SK-N-SH treated with all-trans-retinoic acid at 6 μM for 48 hours (cell line): Measurements from ENCODE around the gene CNMD.
"Not testable (repeated sequence)": the region's sequence is repeated elsewhere in the genome, so short reads cannot be mapped to it uniquely, and the experiment has no call there.

Source experiments
- ATAC-seq: fragments of 200-7000 bp; cut with Tn5 transposase; 3 replicates; pipeline ENCODE4 v1.9.1; 2020; ENCODE audit warnings: mild to moderate bottlenecking, moderate library complexity
- ARNTL ChIP-seq: fragments of 450-650 bp; formaldehyde crosslinking; IDR thresholded peaks from 2 replicates; pipeline ENCODE4 v1.5.0; 2020; ENCODE audit warnings: low read depth, mild to moderate bottlenecking, moderate library complexity, borderline replicate concordance
- CSRNP3 ChIP-seq: fragments of 250-450 bp; sonication (Bioruptor Pico); IDR thresholded peaks from 2 replicates; pipeline ENCODE4 v1.5.1; 2021; ENCODE audit warnings: mild to moderate bottlenecking, moderate library complexity
- ESRRG ChIP-seq: fragments of 250-450 bp; sonication (Bioruptor Pico); IDR thresholded peaks from 2 replicates; pipeline ENCODE4 v1.6.1; 2021; ENCODE audit warnings: mild to moderate bottlenecking
- GLIS3 ChIP-seq: fragments of 250-450 bp; sonication (Bioruptor Pico); IDR thresholded peaks from 2 replicates; pipeline ENCODE4 v1.5.0; 2020; ENCODE audit warnings: mild to moderate bottlenecking, moderate library complexity
- ISL1 ChIP-seq: fragments of 250-450 bp; sonication (Bioruptor Pico); IDR thresholded peaks from 2 replicates; pipeline ENCODE4 v2.1.2; 2022; ENCODE audit warnings: mild to moderate bottlenecking, moderate library complexity
- OSR1 ChIP-seq: fragments of 250-450 bp; sonication (Bioruptor Pico); IDR thresholded peaks from 2 replicates; pipeline ENCODE4 v1.8.0; 2022; ENCODE audit warnings: moderate library complexity, mild to moderate bottlenecking, inconsistent platforms
- POU6F1 ChIP-seq: fragments of 250-450 bp; sonication (Bioruptor Pico); IDR thresholded peaks from 2 replicates; pipeline ENCODE4 v1.8.0; 2021; ENCODE audit warnings: low read depth, mild to moderate bottlenecking, moderate library complexity, borderline replicate concordance
- SNAI2 ChIP-seq: fragments of 250-450 bp; sonication (Bioruptor Pico); IDR thresholded peaks from 2 replicates; pipeline ENCODE4 v1.5.0; 2020; ENCODE audit warnings: mild to moderate bottlenecking, moderate library complexity
- TCF4 ChIP-seq: fragments of 250-450 bp; sonication (Bioruptor Pico); IDR thresholded peaks from 2 replicates; pipeline ENCODE4 v1.8.0; 2021; ENCODE audit warnings: mild to moderate bottlenecking, moderate library complexity, borderline replicate concordance
- TOX ChIP-seq: fragments of 250-450 bp; sonication (Bioruptor Pico); IDR thresholded peaks from 2 replicates; pipeline ENCODE4 v1.8.0; 2021; ENCODE audit warnings: mild to moderate bottlenecking, moderate library complexity, borderline replicate concordance
- ZC3H10 ChIP-seq: fragments of 250-450 bp; sonication (Bioruptor Pico); IDR thresholded peaks from 2 replicates; pipeline ENCODE4 v1.5.1; 2021; ENCODE audit warnings: mild to moderate bottlenecking, moderate library complexity
- ZFP3 ChIP-seq: fragments of 250-450 bp; sonication (Bioruptor Pico); IDR thresholded peaks from 2 replicates; pipeline ENCODE4 v1.5.0; 2020; ENCODE audit warnings: mild to moderate bottlenecking, moderate library complexity
- ZFP30 ChIP-seq: fragments of 450-650 bp; formaldehyde crosslinking; IDR thresholded peaks from 2 replicates; pipeline ENCODE4 v1.5.0; 2022; ENCODE audit warnings: mild to moderate bottlenecking, moderate library complexity
- ZNF565 ChIP-seq: fragments of 450-650 bp; formaldehyde crosslinking; conservative IDR thresholded peaks from 2 replicates; pipeline ENCODE4 v1.5.0; 2020; ENCODE audit warnings: low read depth, mild to moderate bottlenecking, moderate library complexity
- ZNF8 ChIP-seq: fragments of 450-650 bp; formaldehyde crosslinking; IDR thresholded peaks from 2 replicates; pipeline ENCODE4 v1.5.0; 2020; ENCODE audit warnings: mild to moderate bottlenecking, moderate library complexity

The CNMD gene

GRCh38 chr13:52695856-52696255, 43.8 kb downstream of the CNMD start:
- TF ChIP-seq ZFP30 (CRISPR knock-in tag) (no peak), ZFP3 (CRISPR knock-in tag) (no peak), OSR1 (no peak), ARNTL (CRISPR knock-in tag) (no peak), POU6F1 (CRISPR knock-in tag) (no peak), ESRRG (CRISPR knock-in tag) (no peak), TOX (CRISPR knock-in tag) (no peak), ISL1 (CRISPR knock-in tag) (no peak), ZC3H10 (CRISPR knock-in tag) (no peak), ZNF8 (no peak), SNAI2 (CRISPR knock-in tag) (no peak)
- no peak for ATAC-seq

- TF ChIP-seq ZNF8 (no peak), TOX (CRISPR knock-in tag) (no peak), OSR1 (no peak), CSRNP3 (CRISPR knock-in tag) (no peak), TCF4 (CRISPR knock-in tag) (no peak)
- no peak for ATAC-seq
Observed at GRCh38 chr13:52686376-52686775, 53.2 kb downstream of the CNMD start.

GRCh38 chr13:52685806-52686205, 53.8 kb downstream of the CNMD start:
- ATAC-seq = not testable (repeated sequence)

GRCh38 chr13:52677823-52678222, 61.8 kb downstream of the CNMD start:
- peak; percentile 47; the same call in 1 of the 2 replicates for TF ChIP-seq ISL1 (CRISPR knock-in tag)
- TF ChIP-seq TCF4 (CRISPR knock-in tag) = peak; percentile 49; the same call in 1 of the 2 replicates
- no peak for TF ChIP-seq GLIS3 (CRISPR knock-in tag)
- ATAC-seq = no peak

- TF ChIP-seq SNAI2 (CRISPR knock-in tag) (no peak), ESRRG (CRISPR knock-in tag) (no peak), TCF4 (CRISPR knock-in tag) (no peak), ARNTL (CRISPR knock-in tag) (no peak), CSRNP3 (CRISPR knock-in tag) (no peak), ZNF565 (CRISPR knock-in tag) (no peak), POU6F1 (CRISPR knock-in tag) (no peak)
- no peak for ATAC-seq
Observed at GRCh38 chr13:52673465-52673864, 66.2 kb downstream of the CNMD start.

GRCh38 chr13:52670726-52671125, 68.9 kb downstream of the CNMD start:
- TF ChIP-seq ESRRG (CRISPR knock-in tag) = no peak
- no peak for ATAC-seq

GRCh38 chr13:52669677-52670076, 69.9 kb downstream of the CNMD start:
- no peak for ATAC-seq
- TF ChIP-seq OSR1 = no peak
